Smooth muscle cell (in vitro differentiated cells): ENCODE measurements around the gene TSR1. TPM values are rescaled to one million over a fixed set of nuclear protein-coding genes. Genes with fewer than 3 reads are reported as not detected.

Source experiments
- DNase-seq: peaks from one replicate; lab custom pipeline; 2025; ENCODE audit not compliant: unreplicated experiment; lab: John Stamatoyannopoulos, UW
- H2AFZ ChIP-seq: fragments of 200-600 bp; sonication (generic); 2 replicates; pipeline ENCODE4 v1.6.0; 2016; ENCODE audit warnings: antibody characterized with exemption, low read depth, mild to moderate bottlenecking
- H3F3A ChIP-seq: fragments of 200-600 bp; sonication (generic); 2 replicates; pipeline ENCODE4 v1.6.0; 2017; ENCODE audit warnings: antibody characterized with exemption, low read depth
- H3K27ac ChIP-seq: fragments of 200-600 bp; sonication (generic); 2 replicates; pipeline ENCODE4 v1.5.1; 2016; ENCODE audit warnings: low read depth, mild to moderate bottlenecking
- H3K27me3 ChIP-seq: fragments of 200-600 bp; sonication (generic); 2 replicates; pipeline ENCODE4 v1.6.1; 2016; ENCODE audit warnings: low read depth, mild to moderate bottlenecking
- H3K36me3 ChIP-seq: fragments of 200-600 bp; sonication (generic); 2 replicates; pipeline ENCODE4 v1.5.1; 2016; ENCODE audit warnings: low read depth
- H3K4me1 ChIP-seq: fragments of 200-600 bp; sonication (generic); 2 replicates; pipeline ENCODE4 v1.5.1; 2016; ENCODE audit warnings: low read depth
- H3K4me2 ChIP-seq: fragments of 200-600 bp; sonication (generic); 2 replicates; pipeline ENCODE4 v1.6.0; 2016; ENCODE audit warnings: mild to moderate bottlenecking
- H3K4me3 ChIP-seq: fragments of 200-600 bp; sonication (generic); 2 replicates; pipeline ENCODE4 v1.5.1; 2016; ENCODE audit warnings: mild to moderate bottlenecking
- H3K79me2 ChIP-seq: fragments of 200-600 bp; sonication (generic); 2 replicates; pipeline ENCODE4 v1.6.0; 2016; ENCODE audit warnings: low read depth, mild to moderate bottlenecking
- H3K9ac ChIP-seq: fragments of 200-600 bp; sonication (generic); 2 replicates; pipeline ENCODE4 v1.6.0; 2016; ENCODE audit warnings: low read depth
- H3K9me3 ChIP-seq: fragments of 200-600 bp; sonication (generic); replicated peaks from 2 replicates; pipeline ENCODE4 v1.5.1; 2016; ENCODE audit warnings: low read depth
- H4K20me1 ChIP-seq: fragments of 200-600 bp; sonication (generic); 2 replicates; pipeline ENCODE4 v1.6.0; 2016; ENCODE audit warnings: low read depth
- WGBS: methylation state at CpG from one replicate; pipeline ENCODE4 v1.1.7; 2016; ENCODE audit warnings: low lambda C conversion rate; 5-methylcytosine and 5-hydroxymethylcytosine counted together
- polyA plus RNA-seq: library from polyadenylated mRNA; unstranded; fragments of >200 nt; fragmentation: Nextera tagmentation; extraction: Ambion mirVana; gene quantifications from 2 replicates; pipeline ENCODE4 v1.2.1, GENCODE V29; 2016
- total RNA-seq: library from RNA; depleted of rRNA; stranded (reverse); fragments of >200 nt; gene quantifications from 2 replicates; pipeline ENCODE4 v1.2.3, GENCODE V29; 2014
- TF ChIP-seq, protein P1 (sequence below): fragments of 200-600 bp; sonication (generic); IDR thresholded peaks from 2 replicates; pipeline ENCODE4 v1.5.1; 2017; ENCODE audit warnings: borderline replicate concordance, mild to moderate bottlenecking, antibody characterized with exemption; ENCODE audit not compliant: insufficient read depth, poor library complexity, severe bottlenecking

TSR1 gene
- total and polyA plus RNA-seq, 2 experiments from 2014 or later = 17.6 to 39.5 TPM

DNA sequence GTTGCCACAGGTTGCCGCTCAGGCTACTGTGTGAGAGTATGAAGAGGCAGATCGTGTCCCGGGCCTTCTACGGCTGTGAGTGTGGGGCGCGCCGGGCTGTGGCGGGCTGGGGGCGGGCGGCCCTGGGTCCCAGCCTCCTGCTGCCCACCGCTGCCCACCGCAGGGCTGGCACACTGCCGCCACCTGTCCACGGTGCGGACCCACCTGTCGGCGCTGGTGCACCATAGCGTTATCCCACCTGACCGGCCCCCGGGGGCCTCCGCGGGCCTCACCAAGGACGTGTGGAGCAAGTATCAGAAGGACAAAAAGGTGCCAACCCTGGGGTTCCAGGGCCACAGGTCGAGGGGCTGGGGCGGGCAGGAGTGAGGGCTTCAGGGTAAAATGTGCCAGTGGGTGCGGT is 35.9 kb upstream of the TSR1 start:
- DNase-seq = no peak
- H3K4me2 ChIP-seq = no peak overlapping the region
- WGBS = 96% methylated on average over 26 of the region's 26 CpGs
- TF ChIP-seq, protein P1, sequence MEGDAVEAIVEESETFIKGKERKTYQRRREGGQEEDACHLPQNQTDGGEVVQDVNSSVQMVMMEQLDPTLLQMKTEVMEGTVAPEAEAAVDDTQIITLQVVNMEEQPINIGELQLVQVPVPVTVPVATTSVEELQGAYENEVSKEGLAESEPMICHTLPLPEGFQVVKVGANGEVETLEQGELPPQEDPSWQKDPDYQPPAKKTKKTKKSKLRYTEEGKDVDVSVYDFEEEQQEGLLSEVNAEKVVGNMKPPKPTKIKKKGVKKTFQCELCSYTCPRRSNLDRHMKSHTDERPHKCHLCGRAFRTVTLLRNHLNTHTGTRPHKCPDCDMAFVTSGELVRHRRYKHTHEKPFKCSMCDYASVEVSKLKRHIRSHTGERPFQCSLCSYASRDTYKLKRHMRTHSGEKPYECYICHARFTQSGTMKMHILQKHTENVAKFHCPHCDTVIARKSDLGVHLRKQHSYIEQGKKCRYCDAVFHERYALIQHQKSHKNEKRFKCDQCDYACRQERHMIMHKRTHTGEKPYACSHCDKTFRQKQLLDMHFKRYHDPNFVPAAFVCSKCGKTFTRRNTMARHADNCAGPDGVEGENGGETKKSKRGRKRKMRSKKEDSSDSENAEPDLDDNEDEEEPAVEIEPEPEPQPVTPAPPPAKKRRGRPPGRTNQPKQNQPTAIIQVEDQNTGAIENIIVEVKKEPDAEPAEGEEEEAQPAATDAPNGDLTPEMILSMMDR = no peak
- no peak overlapping the region for H2AFZ ChIP-seq
- no peaks in the 10 kb centered on the region for H3K36me3 ChIP-seq
- no peaks in the 10 kb centered on the region for H3K4me1 ChIP-seq
- no peak overlapping the region for H3K4me3 ChIP-seq
- no peaks in the 10 kb centered on the region for H4K20me1 ChIP-seq
- no peaks in the 10 kb centered on the region for H3K79me2 ChIP-seq
- H3F3A ChIP-seq = no peaks in the 10 kb centered on the region
- no peaks in the 10 kb centered on the region for H3K9me3 ChIP-seq
- no peak overlapping the region for H3K9ac ChIP-seq
- H3K27me3 ChIP-seq = no peaks in the 10 kb centered on the region
- H3K27ac ChIP-seq = no peak overlapping the region

DNA sequence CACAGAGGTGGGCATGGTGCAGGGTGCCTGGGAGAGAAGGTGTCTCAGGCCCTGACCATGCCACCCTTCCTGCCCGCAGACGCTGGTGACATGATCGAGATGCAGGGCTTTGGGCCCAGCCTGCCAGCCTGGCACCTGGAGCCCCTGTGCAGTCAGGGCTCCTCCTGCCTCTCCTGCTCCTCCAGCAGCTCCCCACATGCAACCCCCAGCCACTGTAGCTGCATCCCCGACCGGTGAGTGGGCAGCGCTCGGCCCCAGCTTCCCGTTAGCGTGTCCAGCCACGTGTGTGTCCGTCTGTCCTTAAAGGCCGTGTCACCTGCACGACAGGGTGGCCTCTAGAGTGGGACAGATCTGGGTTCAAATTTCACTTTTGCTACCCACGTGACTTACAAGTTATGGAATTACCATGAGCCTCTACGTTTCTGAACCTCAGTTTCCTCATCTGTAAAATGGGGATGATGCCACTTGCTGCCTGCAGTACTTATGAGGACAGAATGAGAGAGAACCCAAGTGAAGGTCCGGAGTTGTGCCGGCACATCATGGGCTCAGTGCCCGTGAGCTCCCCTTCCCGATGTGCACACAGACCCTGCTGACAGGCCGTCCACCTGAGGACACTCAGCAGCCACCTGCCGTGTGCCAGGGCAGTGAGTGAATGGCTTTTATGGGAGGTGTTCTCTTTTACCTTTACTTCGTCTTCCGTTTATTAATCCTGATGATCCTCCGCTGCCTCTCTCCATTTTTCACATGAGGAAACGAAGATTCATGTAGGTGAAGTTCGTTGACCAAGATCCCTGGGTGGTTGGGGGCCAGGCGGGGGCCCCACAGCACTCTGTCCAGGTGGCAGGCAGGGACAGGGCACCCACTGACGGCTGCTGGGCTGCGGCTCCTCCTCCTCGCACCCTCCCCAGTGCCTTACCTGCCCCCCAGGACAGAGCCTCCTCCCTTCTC is 35.2 kb upstream of the TSR1 start:
- Histone ChIP-seq H3K9me3 (no peaks in the 10 kb centered on the region), H3K9ac (no peak overlapping the region), H3F3A (no peaks in the 10 kb centered on the region), H3K4me1 (no peaks in the 10 kb centered on the region), H3K4me3 (no peak overlapping the region), H3K27ac (no peak overlapping the region), H3K79me2 (no peaks in the 10 kb centered on the region), H2AFZ (no peak overlapping the region), H3K27me3 (no peaks in the 10 kb centered on the region), H4K20me1 (no peaks in the 10 kb centered on the region), H3K4me2 (no peak overlapping the region), H3K36me3 (no peaks in the 10 kb centered on the region)
- TF ChIP-seq, protein P1 = no peak
- DNase-seq = no peak
- WGBS = 97% methylated on average over 27 of the region's 30 CpGs

DNA sequence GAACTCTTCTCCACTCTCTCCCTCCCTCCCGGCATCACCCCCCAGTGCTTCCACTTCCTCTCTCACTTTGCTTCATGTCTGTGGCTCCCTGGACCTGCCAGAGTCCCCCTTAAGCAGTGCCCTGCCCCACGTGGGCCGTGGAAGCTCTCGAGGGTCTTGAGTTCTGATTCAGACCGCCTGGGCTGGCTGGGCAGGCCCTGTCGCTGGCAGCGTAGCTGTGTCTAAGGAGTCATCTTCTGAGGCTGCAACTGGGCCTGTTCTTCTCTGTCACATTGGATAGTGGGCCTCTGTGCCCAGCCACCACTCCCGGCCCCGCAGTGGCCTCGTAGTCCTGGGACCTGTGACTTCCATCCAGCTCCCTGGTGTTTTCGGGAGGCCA is 33.9 kb upstream of the TSR1 start:
- Histone ChIP-seq H3K36me3 (no peaks in the 10 kb centered on the region), H2AFZ (no peak overlapping the region), H3K27me3 (no peaks in the 10 kb centered on the region), H3K27ac (no peak overlapping the region), H3K9me3 (no peaks in the 10 kb centered on the region), H3K9ac (no peak overlapping the region), H3K4me1 (no peaks in the 10 kb centered on the region), H3K79me2 (no peaks in the 10 kb centered on the region), H3F3A (no peaks in the 10 kb centered on the region), H3K4me3 (no peak overlapping the region), H3K4me2 (no peak overlapping the region), H4K20me1 (no peaks in the 10 kb centered on the region)
- TF ChIP-seq, protein P1 = no peak
- DNase-seq = no peak
- WGBS = 87% methylated on average over 11 of the region's 11 CpGs
